Myocyte (in vitro differentiated cells): ENCODE measurements around the gene GH2. TPM values are rescaled to one million over a fixed set of nuclear protein-coding genes. Genes with fewer than 3 reads are reported as not detected.
"Not testable (repeated sequence)": the region's sequence is repeated elsewhere in the genome, so short reads cannot be mapped to it uniquely, and the experiment has no call there.

Experiments used
- DNase-seq: peaks from one replicate; pipeline ENCODE4 v3.0.0-alpha.2; 2012; ENCODE audit warnings: low read depth
- total RNA-seq: library from RNA; depleted of rRNA; stranded (reverse); fragments of >200 nt; gene quantifications from 2 replicates; pipeline ENCODE4 v1.2.3, GENCODE V29; 2014

GH2 gene
- total RNA-seq, 1 donor from 2014 or later: not detected

- not testable (repeated sequence) for DNase-seq
These were observed 7.1 kb downstream of the GH2 start for GRCh38 chr17:63874693-63875092.

- not testable (repeated sequence) for DNase-seq
These were observed 7.6 kb downstream of the GH2 start for GRCh38 chr17:63874061-63874626.

GRCh38 chr17:63873577-63873976 lies 8.2 kb downstream of the GH2 start, which contains the start of gene CSH2:
Gene CSH2, minus strand, starts transcription at chr17:63873677. Its CDS starts 63 bp downstream, at chr17:63873614.
- not testable (repeated sequence) for DNase-seq

GRCh38 chr17:63871646-63872365 lies 9.9 kb downstream of the GH2 start:
- DNase-seq: not testable (repeated sequence)

GRCh38 chr17:63870292-63870665 lies 11.5 kb downstream of the GH2 start:
- not testable (repeated sequence) for DNase-seq

GRCh38 chr17:63869491-63870291 lies 12.1 kb downstream of the GH2 start:
- DNase-seq: peak; percentile 22

GRCh38 chr17:63866625-63867024 lies 15.1 kb downstream of the GH2 start:
- peak; percentile 15 for DNase-seq

GRCh38 chr17:63859257-63859656 lies 22.5 kb downstream of the GH2 start:
- DNase-seq: no peak

- DNase-seq: not testable (repeated sequence)
These were observed 25.3 kb downstream of the GH2 start for GRCh38 chr17:63856425-63856824.

- no peak for DNase-seq
These were observed 26.6 kb downstream of the GH2 start for GRCh38 chr17:63855185-63855584.

- no peak for DNase-seq
These were observed 27.0 kb downstream of the GH2 start for GRCh38 chr17:63854709-63855108.

GRCh38 chr17:63853260-63853659 lies 28.5 kb downstream of the GH2 start:
- DNase-seq: no peak

GRCh38 chr17:63850401-63850800 lies 31.3 kb downstream of the GH2 start:
- no peak for DNase-seq

- peak; percentile 83 for DNase-seq
These were observed 32.7 kb downstream of the GH2 start for GRCh38 chr17:63848834-63849689.

GRCh38 chr17:63847525-63848249 lies 34.1 kb downstream of the GH2 start:
- no peak for DNase-seq

GRCh38 chr17:63845509-63845908 lies 36.2 kb downstream of the GH2 start:
- no peak for DNase-seq

GRCh38 chr17:63843910-63844677 lies 37.6 kb downstream of the GH2 start:
- DNase-seq: no peak

GRCh38 chr17:63843387-63843888 lies 38.3 kb downstream of the GH2 start:
- DNase-seq: peak; percentile 70
